ENCODE results near the gene PPP1R12B.
A peak's percentile ranks its signal among the peaks of the same experiment; 100 is the strongest.
"Not testable (repeated sequence)": the region's sequence is repeated elsewhere in the genome, so short reads cannot be mapped to it uniquely, and the experiment has no call there.

PPP1R12B gene

DNA sequence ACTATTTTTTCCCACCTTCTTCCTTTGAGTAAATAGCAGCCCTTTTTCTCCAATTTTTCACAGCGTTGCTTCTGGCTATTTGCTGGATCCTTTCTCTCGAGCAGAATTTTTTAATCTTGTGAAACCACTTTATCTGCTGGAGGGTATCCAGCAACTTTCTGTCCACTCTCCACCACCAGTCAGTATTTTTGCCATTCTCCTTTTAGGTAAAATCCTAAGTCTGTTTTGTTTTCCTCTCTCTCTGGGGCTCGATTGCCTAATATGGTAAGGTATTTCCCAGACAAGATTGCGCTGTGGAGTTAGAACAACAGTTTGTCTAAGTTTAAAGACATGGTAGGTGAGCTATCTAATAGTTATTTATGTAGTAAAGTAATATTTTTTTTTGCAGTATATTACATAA lies 156.9 kb downstream of the PPP1R12B start:
- H3K27me3 Mint-ChIP-seq = no peaks in the 10 kb centered on the region
- H3K4me1 Mint-ChIP-seq (ENCODE audit: low read depth) = no peaks in the 10 kb centered on the region
- no peaks in the 10 kb centered on the region for H3K9me3 Mint-ChIP-seq
- no peak overlapping the region for H3K27ac Mint-ChIP-seq
- no peak overlapping the region for H3K4me3 Mint-ChIP-seq
- peaks cover 25% of the 10 kb centered on the region for H3K36me3 Mint-ChIP-seq (ENCODE audit: low read depth)

- H3K9me3 Mint-ChIP-seq; H3K27ac Mint-ChIP-seq; H3K4me3 Mint-ChIP-seq; H3K4me1 Mint-ChIP-seq (ENCODE audit: low read depth); H3K27me3 Mint-ChIP-seq: not testable (repeated sequence)
- H3K36me3 Mint-ChIP-seq (ENCODE audit: low read depth) = peaks cover 25% of the 10 kb centered on the region
Measured at GRCh38 chr1:202505880-202506575, 157.5 kb downstream of the PPP1R12B start.

GRCh38 chr1:202508863-202509262 lies 160.4 kb downstream of the PPP1R12B start:
- H3K36me3 Mint-ChIP-seq (ENCODE audit: low read depth) = peaks cover 18% of the 10 kb centered on the region
- not testable (repeated sequence) for H3K27ac Mint-ChIP-seq; H3K4me3 Mint-ChIP-seq; H3K27me3 Mint-ChIP-seq; H3K4me1 Mint-ChIP-seq (ENCODE audit: low read depth); H3K9me3 Mint-ChIP-seq

- not testable (repeated sequence) for H3K9me3 Mint-ChIP-seq; H3K27ac Mint-ChIP-seq; H3K4me1 Mint-ChIP-seq (ENCODE audit: low read depth); H3K4me3 Mint-ChIP-seq; H3K27me3 Mint-ChIP-seq
- H3K36me3 Mint-ChIP-seq (ENCODE audit: low read depth) = peaks cover 21% of the 10 kb centered on the region
Measured at GRCh38 chr1:202513875-202514274, 165.4 kb downstream of the PPP1R12B start.

DNA sequence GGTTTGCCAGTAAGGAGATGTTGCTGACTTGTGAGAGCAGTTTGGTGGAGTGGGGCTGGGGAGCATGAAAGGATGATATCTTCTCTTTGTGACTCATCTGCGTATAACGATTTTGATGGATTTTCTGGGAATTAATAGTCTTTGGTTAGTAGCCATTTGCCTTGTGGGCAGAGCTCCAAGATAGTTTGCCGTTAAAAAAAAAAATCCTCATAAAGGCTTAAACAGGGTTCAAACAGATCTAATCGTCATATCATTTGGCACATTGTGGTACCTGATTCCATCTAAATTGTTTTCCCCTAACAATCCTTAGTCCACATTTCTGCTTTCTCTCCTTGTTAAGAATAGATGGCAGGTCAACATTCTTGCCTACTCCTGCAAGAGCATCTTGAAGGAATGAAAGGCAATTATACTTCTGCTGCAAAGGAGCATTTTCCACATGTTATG lies 168.0 kb downstream of the PPP1R12B start:
- Mint-ChIP-seq H3K4me1 (ENCODE audit: low read depth) (no peaks in the 10 kb centered on the region), H3K9me3 (no peaks in the 10 kb centered on the region), H3K4me3 (no peak overlapping the region), H3K36me3 (ENCODE audit: low read depth) (peaks cover 25% of the 10 kb centered on the region), H3K27ac (no peak overlapping the region), H3K27me3 (no peaks in the 10 kb centered on the region)

GRCh38 chr1:202517146-202517545 lies 168.6 kb downstream of the PPP1R12B start:
- not testable (repeated sequence) for H3K4me3 Mint-ChIP-seq; H3K9me3 Mint-ChIP-seq; H3K4me1 Mint-ChIP-seq (ENCODE audit: low read depth); H3K27ac Mint-ChIP-seq; H3K27me3 Mint-ChIP-seq
- H3K36me3 Mint-ChIP-seq (ENCODE audit: low read depth) = peaks cover 23% of the 10 kb centered on the region

DNA sequence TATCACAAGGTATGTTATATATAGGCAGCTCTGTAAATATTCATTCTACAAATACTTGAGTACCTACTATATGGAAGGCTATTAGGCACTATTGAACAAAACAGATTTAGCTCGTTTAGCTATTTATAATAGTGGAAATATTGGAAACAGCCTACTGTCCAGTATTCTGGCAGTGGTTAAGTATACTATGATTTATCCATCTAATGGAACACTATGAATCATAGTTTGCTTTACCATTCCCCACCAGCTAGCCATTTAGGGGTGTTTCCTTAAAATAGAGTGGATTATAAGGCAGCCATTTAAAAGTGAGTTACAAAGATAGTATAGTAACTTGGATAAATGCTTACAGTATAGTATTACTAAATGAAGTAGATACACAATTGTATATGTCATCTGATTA lies 169.7 kb downstream of the PPP1R12B start:
- peaks cover 23% of the 10 kb centered on the region for H3K36me3 Mint-ChIP-seq (ENCODE audit: low read depth)
- H3K4me3 Mint-ChIP-seq; H3K27me3 Mint-ChIP-seq; H3K27ac Mint-ChIP-seq; H3K4me1 Mint-ChIP-seq (ENCODE audit: low read depth); H3K9me3 Mint-ChIP-seq: not testable (repeated sequence)

DNA sequence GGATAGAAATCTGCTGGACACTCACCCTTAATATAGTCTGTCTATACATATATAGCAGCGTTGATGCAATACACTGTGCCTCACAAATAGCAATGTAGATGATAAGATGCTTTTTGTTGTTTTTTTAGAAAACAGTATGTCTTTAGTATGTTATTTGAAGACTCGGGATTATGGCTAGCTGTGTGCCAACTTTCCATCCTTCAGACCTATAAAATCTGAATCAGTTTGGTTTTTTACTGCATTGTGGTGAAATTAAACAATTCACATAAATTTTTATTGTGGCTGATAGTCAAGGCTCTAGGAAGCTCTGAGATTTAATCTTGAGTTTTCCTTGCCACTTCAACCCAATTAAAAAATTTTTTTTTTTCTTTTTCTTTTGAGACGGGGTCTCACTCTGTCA lies 170.4 kb downstream of the PPP1R12B start:
- not testable (repeated sequence) for H3K4me3 Mint-ChIP-seq; H3K27me3 Mint-ChIP-seq; H3K9me3 Mint-ChIP-seq; H3K27ac Mint-ChIP-seq; H3K4me1 Mint-ChIP-seq (ENCODE audit: low read depth)
- peaks cover 25% of the 10 kb centered on the region for H3K36me3 Mint-ChIP-seq (ENCODE audit: low read depth)

- peaks cover 17% of the 10 kb centered on the region for H3K36me3 Mint-ChIP-seq (ENCODE audit: low read depth)
- not testable (repeated sequence) for H3K9me3 Mint-ChIP-seq; H3K4me1 Mint-ChIP-seq (ENCODE audit: low read depth); H3K27me3 Mint-ChIP-seq; H3K4me3 Mint-ChIP-seq; H3K27ac Mint-ChIP-seq
Measured at GRCh38 chr1:202520129-202520856, 171.8 kb downstream of the PPP1R12B start.

DNA sequence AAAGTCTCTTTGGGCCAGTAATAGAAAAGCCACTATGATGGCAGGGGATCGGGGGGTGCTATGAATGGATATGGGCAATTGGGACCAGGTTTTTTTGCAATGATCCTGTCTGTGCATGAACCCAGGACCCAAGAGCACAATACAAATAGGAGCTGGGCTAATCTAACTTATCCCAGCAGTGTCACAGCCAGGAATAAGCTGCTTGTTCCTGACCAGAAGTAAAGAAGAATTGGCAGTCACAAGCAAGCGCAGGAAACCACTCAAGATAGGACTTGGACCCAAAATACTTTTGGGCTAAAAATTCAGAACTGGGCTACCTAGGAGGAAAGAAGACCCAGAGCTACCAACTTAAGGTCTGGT lies 172.3 kb downstream of the PPP1R12B start:
- not testable (repeated sequence) for H3K27me3 Mint-ChIP-seq; H3K9me3 Mint-ChIP-seq; H3K4me3 Mint-ChIP-seq; H3K4me1 Mint-ChIP-seq (ENCODE audit: low read depth); H3K27ac Mint-ChIP-seq
- peaks cover 17% of the 10 kb centered on the region for H3K36me3 Mint-ChIP-seq (ENCODE audit: low read depth)

- H3K4me3 Mint-ChIP-seq; H3K4me1 Mint-ChIP-seq (ENCODE audit: low read depth); H3K27ac Mint-ChIP-seq; H3K9me3 Mint-ChIP-seq; H3K27me3 Mint-ChIP-seq: not testable (repeated sequence)
- H3K36me3 Mint-ChIP-seq (ENCODE audit: low read depth) = peaks cover 17% of the 10 kb centered on the region
Measured at GRCh38 chr1:202521484-202521883, 173.0 kb downstream of the PPP1R12B start.

GRCh38 chr1:202521886-202522285 lies 173.4 kb downstream of the PPP1R12B start:
- peaks cover 17% of the 10 kb centered on the region for H3K36me3 Mint-ChIP-seq (ENCODE audit: low read depth)

GRCh38 chr1:202526056-202526455 lies 177.6 kb downstream of the PPP1R12B start:
- H3K4me1 Mint-ChIP-seq (ENCODE audit: low read depth) = not testable (repeated sequence)

More at GRCh38 chr1:202521886-202522285, 173.4 kb downstream of the PPP1R12B start:
- Mint-ChIP-seq H3K9me3 (no peaks in the 10 kb centered on the region), H3K4me3 (no peak overlapping the region), H3K27me3 (no peaks in the 10 kb centered on the region), H3K4me1 (ENCODE audit: low read depth) (no peaks in the 10 kb centered on the region), H3K27ac (no peak overlapping the region)

DNA sequence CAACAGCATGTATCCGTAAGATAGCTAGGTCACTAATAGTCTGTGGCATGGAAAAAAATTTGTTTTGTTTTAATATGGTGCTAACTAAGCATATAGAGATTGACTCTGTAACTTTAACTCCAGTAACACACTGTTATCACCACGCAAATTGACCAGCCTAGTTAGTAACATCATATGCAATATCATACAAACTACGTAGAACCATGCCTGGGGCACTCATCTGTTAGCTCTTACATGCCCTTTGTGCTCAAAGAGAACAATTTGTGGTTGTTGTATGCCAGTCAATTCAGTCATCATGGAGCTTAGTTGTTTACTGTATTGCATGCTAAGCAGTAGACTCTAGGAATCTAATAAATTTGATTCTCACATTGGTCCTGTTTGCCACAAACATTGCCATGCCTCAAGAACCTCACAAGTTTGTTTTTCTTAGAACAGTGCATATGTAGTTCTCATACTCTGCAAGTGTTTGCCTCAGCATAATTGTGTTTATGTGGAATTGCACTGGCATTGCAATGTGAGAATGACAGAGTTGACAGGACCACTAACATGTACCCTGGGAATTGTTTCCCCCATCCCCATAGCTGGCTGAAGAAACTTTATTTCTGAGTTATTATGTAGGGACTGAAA lies 179.7 kb downstream of the PPP1R12B start:
- H3K36me3 Mint-ChIP-seq (ENCODE audit: low read depth); H3K4me3 Mint-ChIP-seq; H3K27ac Mint-ChIP-seq; H3K9me3 Mint-ChIP-seq; H3K27me3 Mint-ChIP-seq: not testable (repeated sequence)
- peaks cover 19% of the 10 kb centered on the region for H3K4me1 Mint-ChIP-seq (ENCODE audit: low read depth)

More at GRCh38 chr1:202526056-202526455, 177.6 kb downstream of the PPP1R12B start:
- H3K36me3 Mint-ChIP-seq (ENCODE audit: low read depth) = peaks cover 16% of the 10 kb centered on the region
- H3K27ac Mint-ChIP-seq, H3K27me3 Mint-ChIP-seq, H3K9me3 Mint-ChIP-seq, H3K4me3 Mint-ChIP-seq: not testable (repeated sequence)

DNA sequence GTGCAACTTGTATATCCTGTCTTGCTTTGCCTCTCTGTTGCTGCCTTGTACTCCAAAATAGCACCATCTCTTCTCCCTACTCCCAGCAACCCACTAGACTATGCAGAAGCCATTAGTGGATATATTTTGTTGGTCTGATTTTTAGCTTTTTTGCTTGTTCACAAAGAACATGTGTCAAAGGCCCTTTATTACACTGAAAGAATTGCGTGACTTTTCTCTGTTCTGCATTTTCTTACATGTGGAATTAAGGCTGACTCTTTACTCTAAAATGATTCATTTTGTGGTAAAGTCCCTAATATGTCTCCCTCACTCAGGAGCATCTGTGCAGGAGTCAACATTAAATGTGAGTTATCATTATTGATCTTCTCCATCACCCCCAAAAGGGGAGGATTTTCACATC lies 182.2 kb downstream of the PPP1R12B start:
- H3K36me3 Mint-ChIP-seq (ENCODE audit: low read depth); H3K4me3 Mint-ChIP-seq; H3K27me3 Mint-ChIP-seq; H3K27ac Mint-ChIP-seq; H3K9me3 Mint-ChIP-seq: not testable (repeated sequence)
- peaks cover 19% of the 10 kb centered on the region for H3K4me1 Mint-ChIP-seq (ENCODE audit: low read depth)

- no peaks in the 10 kb centered on the region for H3K27me3 Mint-ChIP-seq
- H3K9me3 Mint-ChIP-seq = no peaks in the 10 kb centered on the region
- H3K4me3 Mint-ChIP-seq = no peak overlapping the region
- no peaks in the 10 kb centered on the region for H3K36me3 Mint-ChIP-seq (ENCODE audit: low read depth)
- H3K27ac Mint-ChIP-seq = peak overlapping the region; percentile 15
- H3K4me1 Mint-ChIP-seq (ENCODE audit: low read depth) = peaks cover 19% of the 10 kb centered on the region
Measured at GRCh38 chr1:202531472-202531811, 182.9 kb downstream of the PPP1R12B start.

All from stimulated activated naive CD8-positive, alpha-beta T cell treated with anti-CD3 and anti-CD28 coated beads, Interleukin-15, Interleukin-2, amounts not matched to agents 100 ng/mL and 50 ng/mL, for 24 hours (primary cell).